ENCODE data around the gene FSTL3. TPM values are rescaled to one million over a fixed set of nuclear protein-coding genes. Genes with fewer than 3 reads are reported as not detected.

The FSTL3 gene
- total RNA-seq, 1 donor from 2014 or later, result 2.4 TPM

DNA sequence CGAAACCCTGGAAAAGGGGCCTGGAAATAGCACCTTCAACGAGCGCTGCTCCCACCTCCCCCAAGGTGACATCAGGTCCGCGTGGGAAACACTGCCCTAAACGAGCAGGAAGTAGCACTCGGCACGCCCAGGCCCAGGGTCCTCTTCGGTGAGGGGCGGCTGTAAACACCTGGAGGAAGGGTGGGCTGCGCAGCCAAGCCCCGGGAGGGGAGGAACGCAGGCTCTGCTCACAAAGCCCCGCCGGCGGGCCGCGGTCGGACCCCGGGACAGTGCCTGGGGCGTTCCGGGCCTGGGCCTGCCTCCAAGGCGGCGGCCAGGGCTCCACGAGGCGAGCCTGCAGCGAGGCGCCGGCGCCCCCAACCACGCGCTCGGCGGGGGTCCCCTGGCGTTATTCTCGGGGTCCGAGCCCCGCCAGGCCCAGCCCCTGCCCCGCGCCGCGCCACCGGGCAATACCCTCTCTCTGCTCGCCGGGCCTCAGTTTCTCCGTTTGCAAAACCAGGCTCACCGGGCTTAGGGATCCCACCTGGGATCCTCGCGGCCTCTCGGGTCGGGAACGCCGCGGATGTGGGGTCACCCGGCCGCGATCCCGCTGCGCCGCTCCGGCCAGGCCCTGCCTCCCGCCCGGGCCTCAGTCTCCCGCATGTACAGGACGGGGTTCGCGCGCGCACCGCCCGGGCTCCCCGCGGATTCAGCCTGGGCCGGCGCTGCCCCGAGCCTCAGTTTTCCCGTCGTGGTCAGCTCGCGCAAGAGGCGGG, 13.8 kb upstream of the FSTL3 start:
- no peaks in the 10 kb centered on the region for H3K9me3 ChIP-seq (ENCODE audit: low read depth)
- H3K27ac Mint-ChIP-seq, result no peak overlapping the region
- peak overlapping the region; percentile 99 for H3K4me2 ChIP-seq
- peaks cover 7% of the 10 kb centered on the region for H3K27me3 ChIP-seq
- peak overlapping the region; percentile 100 for H3K4me3 ChIP-seq
- peaks cover 20% of the 10 kb centered on the region for H3K4me1 Mint-ChIP-seq
- H3K4me3 Mint-ChIP-seq, result peak overlapping the region; percentile 85
- H2AFZ ChIP-seq (replicated peaks), result no peak overlapping the region
- DNase-seq (ENCODE audit: low spot score), result peak; percentile 55
- H3K4me1 ChIP-seq, result peaks cover 12% of the 10 kb centered on the region
- H3K79me2 ChIP-seq (ENCODE audit: low read depth), result peaks cover 56% of the 10 kb centered on the region
- H3K9ac ChIP-seq, result peak overlapping the region; percentile 88
- H3K27me3 Mint-ChIP-seq (ENCODE audit: insufficient read depth, low read depth), result peaks cover 5% of the 10 kb centered on the region
- H3K36me3 ChIP-seq, result no peaks in the 10 kb centered on the region
- no peak for TF ChIP-seq EZH2phosphoT487 (IDR thresholded peaks at IDR 0.05)
- no peak for TF ChIP-seq EZH2 (IDR thresholded peaks at IDR 0.05)
- TF ChIP-seq, protein P1, sequence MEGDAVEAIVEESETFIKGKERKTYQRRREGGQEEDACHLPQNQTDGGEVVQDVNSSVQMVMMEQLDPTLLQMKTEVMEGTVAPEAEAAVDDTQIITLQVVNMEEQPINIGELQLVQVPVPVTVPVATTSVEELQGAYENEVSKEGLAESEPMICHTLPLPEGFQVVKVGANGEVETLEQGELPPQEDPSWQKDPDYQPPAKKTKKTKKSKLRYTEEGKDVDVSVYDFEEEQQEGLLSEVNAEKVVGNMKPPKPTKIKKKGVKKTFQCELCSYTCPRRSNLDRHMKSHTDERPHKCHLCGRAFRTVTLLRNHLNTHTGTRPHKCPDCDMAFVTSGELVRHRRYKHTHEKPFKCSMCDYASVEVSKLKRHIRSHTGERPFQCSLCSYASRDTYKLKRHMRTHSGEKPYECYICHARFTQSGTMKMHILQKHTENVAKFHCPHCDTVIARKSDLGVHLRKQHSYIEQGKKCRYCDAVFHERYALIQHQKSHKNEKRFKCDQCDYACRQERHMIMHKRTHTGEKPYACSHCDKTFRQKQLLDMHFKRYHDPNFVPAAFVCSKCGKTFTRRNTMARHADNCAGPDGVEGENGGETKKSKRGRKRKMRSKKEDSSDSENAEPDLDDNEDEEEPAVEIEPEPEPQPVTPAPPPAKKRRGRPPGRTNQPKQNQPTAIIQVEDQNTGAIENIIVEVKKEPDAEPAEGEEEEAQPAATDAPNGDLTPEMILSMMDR (IDR thresholded peaks at IDR 0.05), result no peak
- H3K36me3 Mint-ChIP-seq, result no peaks in the 10 kb centered on the region
- peaks cover 11% of the 10 kb centered on the region for H3F3A ChIP-seq (ENCODE audit: low read depth)
- no peak overlapping the region for H3K27ac ChIP-seq
- peaks cover 54% of the 10 kb centered on the region for H4K20me1 ChIP-seq (ENCODE audit: low read depth)
- peaks cover 3% of the 10 kb centered on the region for H3K9me3 Mint-ChIP-seq

DNA sequence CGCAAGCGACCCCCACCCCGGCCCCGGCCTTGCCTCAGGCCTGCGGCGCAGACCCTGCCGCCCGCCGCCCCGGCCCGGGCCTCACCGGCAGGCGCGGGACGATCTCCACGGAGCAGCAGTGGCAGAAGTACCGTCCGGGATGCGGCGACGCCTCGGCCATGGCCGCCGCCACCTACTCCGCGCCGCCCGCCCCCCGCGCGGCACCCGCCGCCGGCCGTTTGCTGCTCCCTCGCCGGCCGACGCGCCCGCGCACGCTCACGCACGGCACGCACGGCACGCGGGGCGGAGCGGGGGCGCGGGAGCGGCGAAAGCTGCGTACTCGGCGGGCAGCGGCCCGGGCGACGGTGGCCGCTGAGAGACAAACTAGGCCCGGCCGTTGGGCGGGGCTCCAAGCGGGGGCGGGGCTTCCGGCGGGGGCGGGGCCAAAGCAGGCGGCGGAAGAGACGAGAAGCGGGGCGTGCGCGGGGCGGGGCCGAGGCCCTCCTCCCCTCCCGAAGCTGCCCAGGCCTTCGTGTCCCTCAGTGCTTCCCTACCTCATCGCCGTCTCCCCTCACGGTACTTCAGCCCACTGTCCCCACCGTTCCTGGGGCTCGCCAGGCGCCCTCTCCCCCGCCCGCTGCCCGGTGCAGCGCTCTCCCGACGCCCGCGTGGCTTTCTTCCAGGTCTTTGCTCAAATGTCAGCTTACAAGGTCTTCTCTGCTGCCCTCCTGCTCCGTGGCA, 13.1 kb upstream of the FSTL3 start, which contains the start of gene RNF126:
Gene RNF126 (minus strand): TSS at position 253 of the 720 bp plus-strand sequence. CDS start 93 bp downstream, at position 160.
- peaks cover 7% of the 10 kb centered on the region for H3K27me3 ChIP-seq
- no peaks in the 10 kb centered on the region for H3K36me3 Mint-ChIP-seq
- H3K9me3 ChIP-seq (ENCODE audit: low read depth), result no peaks in the 10 kb centered on the region
- H2AFZ ChIP-seq (replicated peaks), result peak within 1 kb of the TSS; percentile 11
- peaks cover 47% of the 10 kb centered on the region for H4K20me1 ChIP-seq (ENCODE audit: low read depth)
- DNase-seq (ENCODE audit: low spot score), result peak; percentile 93
- no peaks in the 10 kb centered on the region for H3K36me3 ChIP-seq
- H3K4me1 Mint-ChIP-seq, result peaks cover 20% of the 10 kb centered on the region
- H3K4me2 ChIP-seq, result peak within 1 kb of the TSS; percentile 99
- H3K4me3 ChIP-seq, result peak within 1 kb of the TSS; percentile 100
- peaks cover 11% of the 10 kb centered on the region for H3F3A ChIP-seq (ENCODE audit: low read depth)
- no peak within 1 kb of the TSS for H3K27ac ChIP-seq
- no peak for TF ChIP-seq EZH2 (IDR thresholded peaks at IDR 0.05)
- TF ChIP-seq, protein P1 (IDR thresholded peaks at IDR 0.05), result no peak
- no peak for TF ChIP-seq EZH2phosphoT487 (IDR thresholded peaks at IDR 0.05)
- H3K9ac ChIP-seq, result peak within 1 kb of the TSS; percentile 88
- no peak within 1 kb of the TSS for H3K27ac Mint-ChIP-seq
- peaks cover 12% of the 10 kb centered on the region for H3K4me1 ChIP-seq
- peak within 1 kb of the TSS; percentile 86 for H3K4me3 Mint-ChIP-seq
- H3K79me2 ChIP-seq (ENCODE audit: low read depth), result peaks cover 48% of the 10 kb centered on the region
- peaks cover 3% of the 10 kb centered on the region for H3K9me3 Mint-ChIP-seq
- peaks cover 5% of the 10 kb centered on the region for H3K27me3 Mint-ChIP-seq (ENCODE audit: insufficient read depth, low read depth)

DNA sequence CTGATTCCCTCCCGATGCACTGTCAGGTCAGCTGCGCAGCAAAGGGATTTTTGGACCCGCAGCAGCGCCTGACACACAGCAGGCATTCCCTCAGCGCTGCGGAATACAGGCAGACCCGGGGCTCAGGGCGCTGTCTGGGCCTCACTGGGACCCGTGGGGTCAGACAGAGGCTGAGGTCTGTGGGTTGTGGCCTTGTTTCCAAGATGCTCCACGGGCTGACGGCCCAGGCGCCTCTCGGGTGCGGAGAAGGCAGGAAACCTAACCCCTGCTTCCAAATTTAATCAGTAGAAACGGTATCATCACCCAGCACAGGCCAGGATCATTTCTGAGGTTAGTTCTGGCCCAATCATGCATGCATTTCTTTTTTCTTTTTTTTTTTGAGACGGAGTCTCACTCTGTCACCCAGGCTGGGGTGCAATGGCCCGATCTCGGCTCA, 12.5 kb upstream of the FSTL3 start:
- peaks cover 3% of the 10 kb centered on the region for H3K9me3 Mint-ChIP-seq
- Histone ChIP-seq H3K4me2 (peak overlapping the region; percentile 47), H3K9ac (no peak overlapping the region), H4K20me1 (ENCODE audit: low read depth) (peaks cover 41% of the 10 kb centered on the region), H3K4me3 (peak overlapping the region; percentile 100), H3K27me3 (peaks cover 7% of the 10 kb centered on the region), H3K27ac (no peak overlapping the region), H3K4me1 (peaks cover 12% of the 10 kb centered on the region), H2AFZ (replicated peaks) (peak overlapping the region; percentile 11), H3K36me3 (no peaks in the 10 kb centered on the region), H3K79me2 (ENCODE audit: low read depth) (peaks cover 43% of the 10 kb centered on the region), H3F3A (ENCODE audit: low read depth) (peaks cover 11% of the 10 kb centered on the region), H3K9me3 (ENCODE audit: low read depth) (no peaks in the 10 kb centered on the region)
- no peaks in the 10 kb centered on the region for H3K36me3 Mint-ChIP-seq
- H3K27me3 Mint-ChIP-seq (ENCODE audit: insufficient read depth, low read depth), result peaks cover 5% of the 10 kb centered on the region
- no peak for DNase-seq (ENCODE audit: low spot score)
- H3K27ac Mint-ChIP-seq, result no peak overlapping the region
- TF ChIP-seq EZH2phosphoT487 (IDR thresholded peaks at IDR 0.05) (no peak), EZH2 (IDR thresholded peaks at IDR 0.05) (no peak)
- TF ChIP-seq, protein P1 (IDR thresholded peaks at IDR 0.05), result no peak
- peaks cover 20% of the 10 kb centered on the region for H3K4me1 Mint-ChIP-seq
- peak overlapping the region; percentile 86 for H3K4me3 Mint-ChIP-seq
